T-helper 1 cell treated with Interleukin-12 subunit alpha and Interleukin-12 subunit beta and Interleukin-4 antibody, amounts not matched to agents 30 ng/mL and 1 ng/mL, for 36 hours (primary cell): ENCODE measurements around the gene ZNF446. TPM values are rescaled to one million over a fixed set of nuclear protein-coding genes. Genes with fewer than 3 reads are reported as not detected.
"Not testable (repeated sequence)": the region's sequence is repeated elsewhere in the genome, so short reads cannot be mapped to it uniquely, and the experiment has no call there.

ENCODE experiments used
- intact Hi-C: fragments of 100-400 bp; cut with micrococcal nuclease; formaldehyde crosslinking; loops from one replicate; pipeline ENCODE4 v1.15.1; 2024
- total RNA-seq: library from RNA; stranded (reverse); gene quantifications from 2 replicates; pipeline ENCODE4 v1.2.3, GENCODE V29; 2022

The ZNF446 gene
- 7.8 and 9.3 TPM in 2 replicates for total RNA-seq

GRCh38 chr19:58475714-58476497 is at the start of gene ZNF446:
TSS of gene ZNF446 (plus strand) at chr19:58476352. CDS start at chr19:58477219, 867 bp downstream.
- intact Hi-C loops, result loop anchor here (1.0 to 2.0 kb wide), 17 partner anchors 10 to 248 kb away; partner anchors contain the start of genes CHMP2A, ERVK3-1, MZF1 and RPS5

GRCh38 chr19:58428617-58429016 is 47.5 kb upstream of the ZNF446 start:
- intact Hi-C loops, result no loop called here

- intact Hi-C loops, result no loop called here
Observed at GRCh38 chr19:58429745-58430144, 46.4 kb upstream of the ZNF446 start.

- intact Hi-C loops, result no loop called here
Observed at GRCh38 chr19:58434217-58434616, 41.9 kb upstream of the ZNF446 start.

- intact Hi-C loops, result loop anchor here (1.0 to 5.0 kb wide), 24 partner anchors 11 to 1248 kb away; partner anchors contain the start of genes ERVK3-1, MZF1, RPS5 and TRAPPC2B
Observed at GRCh38 chr19:58439576-58440554, 36.3 kb upstream of the ZNF446 start, which contains the start of gene ZNF132. TSS of gene ZNF132 (minus strand) at chr19:58440153. CDS start at chr19:58439821, 332 bp downstream.

- intact Hi-C loops, result loop anchor here (1.0 to 5.0 kb wide), 24 partner anchors 11 to 1248 kb away; partner anchors contain the start of genes ERVK3-1, MZF1, RPS5 and TRAPPC2B
Observed at GRCh38 chr19:58440556-58440955, 35.6 kb upstream of the ZNF446 start.

- intact Hi-C loops, result loop anchor here (5.0 kb wide), 1 partner anchor 1251 kb away; the partner anchor contains the start of gene ZNF264
Observed at GRCh38 chr19:58442986-58443385, 33.2 kb upstream of the ZNF446 start.

- intact Hi-C loops, result not testable (repeated sequence)
Observed at GRCh38 chr19:58448860-58449259, 27.3 kb upstream of the ZNF446 start.

GRCh38 chr19:58449980-58450379 is 26.2 kb upstream of the ZNF446 start:
- intact Hi-C loops, result not testable (repeated sequence)

GRCh38 chr19:58450856-58451357 is 25.2 kb upstream of the ZNF446 start:
- intact Hi-C loops, result loop anchor here (1.0 kb wide), 15 partner anchors 11 to 705 kb away; partner anchors contain the start of genes ERVK3-1, RPS5, TRIM28 and ZBTB45

- intact Hi-C loops, result loop anchor here (1.0 kb wide), 15 partner anchors 11 to 705 kb away; partner anchors contain the start of genes ERVK3-1, RPS5, TRIM28 and ZBTB45
Observed at GRCh38 chr19:58451358-58452101, 24.6 kb upstream of the ZNF446 start, which contains the start of gene ZNF324B. TSS of gene ZNF324B (plus strand) at chr19:58451622. CDS start at chr19:58453702, 2,080 bp downstream.

- intact Hi-C loops, result no loop called here
Observed at GRCh38 chr19:58453743-58454142, 22.4 kb upstream of the ZNF446 start.

- intact Hi-C loops, result no loop called here
Observed at GRCh38 chr19:58455306-58455705, 20.8 kb upstream of the ZNF446 start.

- intact Hi-C loops, result no loop called here
Observed at GRCh38 chr19:58456111-58456510, 20.0 kb upstream of the ZNF446 start.

- intact Hi-C loops, result no loop called here
Observed at GRCh38 chr19:58460039-58460438, 16.1 kb upstream of the ZNF446 start.

GRCh38 chr19:58466089-58466759 is 9.9 kb upstream of the ZNF446 start:
- intact Hi-C loops, result loop anchor here (1.0 to 2.0 kb wide), 9 partner anchors 9 to 161 kb away; partner anchors contain the start of genes ERVK3-1, RPS5, ZNF132 and ZNF324B

GRCh38 chr19:58466760-58467589 is 9.2 kb upstream of the ZNF446 start, which contains the start of gene ZNF324:
TSS of gene ZNF324 (plus strand) at chr19:58467080. CDS start at chr19:58469186, 2,106 bp downstream.
- intact Hi-C loops, result loop anchor here (1.0 to 2.0 kb wide), 13 partner anchors 8 to 189 kb away; partner anchors contain the start of genes ERVK3-1, MZF1, RPS5 and ZNF132

- intact Hi-C loops, result no loop called here
Observed at GRCh38 chr19:58468216-58468839, 7.8 kb upstream of the ZNF446 start.
